Measurements from ENCODE around the gene GUCA1C. TPM values are rescaled to one million over a fixed set of nuclear protein-coding genes. Genes with fewer than 3 reads are reported as not detected.

The GUCA1C gene
- not detected in 2 replicates for total RNA-seq (ENCODE audit: low replicate concordance)

GRCh38 chr3:108953700-108954099 lies at the start of gene GUCA1C:
Gene GUCA1C (minus strand): TSS chr3:108953879. CDS start chr3:108953762, 117 bp downstream.

Other genes with a start within 250 kb of the GUCA1C start
- gene RETNLB, start 196.5 kb downstream of the GUCA1C start, total RNA-seq (ENCODE audit: low replicate concordance): not detected in 2 replicates
- not detected in 2 replicates for gene TRAT1, start 131.1 kb downstream of the GUCA1C start, total RNA-seq (ENCODE audit: low replicate concordance)
- not detected in 2 replicates for gene MORC1, start 164.3 kb upstream of the GUCA1C start, total RNA-seq (ENCODE audit: low replicate concordance)
- gene C3orf85, start 182.8 kb upstream of the GUCA1C start, total RNA-seq (ENCODE audit: low replicate concordance): not detected in 2 replicates